Measurements from ENCODE around the gene DCUN1D1. TPM values are rescaled to one million over a fixed set of nuclear protein-coding genes. Genes with fewer than 3 reads are reported as not detected.

DCUN1D1 gene
- total RNA-seq, 2 experiments from 2014 or later: 12.7 to 43.9 TPM

- DNase-seq (ENCODE audit: low spot score): no peak
- no peak overlapping the region for H3K4me3 ChIP-seq (ENCODE audit: low read depth, low read length, poor library complexity, severe bottlenecking)
- H2AFZ ChIP-seq (ENCODE audit: low read length): no peak overlapping the region
- H3K36me3 ChIP-seq (ENCODE audit: insufficient read depth, low read length): peaks cover 4% of the 10 kb centered on the region
- no TSS peak for BruUV-seq (replicated peaks)
- H3K4me1 ChIP-seq (ENCODE audit: insufficient read depth, low read length, poor library complexity, severe bottlenecking): peaks cover 4% of the 10 kb centered on the region
- no peaks in the 10 kb centered on the region for H3K9me3 ChIP-seq (ENCODE audit: low read length)
- intact Hi-C loops (cut with micrococcal nuclease; ENCODE audit: unreplicated experiment): no loop called here
- ChIA-PET CTCF (ENCODE audit: unreplicated experiment) (interaction anchor here (0.6 to 0.9 kb wide), 2 partner anchors 22 to 53 kb away, joined by 3 to 4 read pairs; no protein-coding TSS in a partner anchor), POLR2A (no interaction called here)
- H3K4me2 ChIP-seq (ENCODE audit: low read length): no peak overlapping the region
- H3K9me2 ChIP-seq (ENCODE audit: insufficient read depth, low read length): no peaks in the 10 kb centered on the region
- TF ChIP-seq CTCF (conservative IDR thresholded peaks at IDR 0.05; ENCODE audit: low read length) (no peak), EZH2phosphoT487 (IDR thresholded peaks at IDR 0.05; ENCODE audit: borderline replicate concordance, low read depth, low read length) (no peak)
- H4K20me1 ChIP-seq (ENCODE audit: insufficient read depth, low read length): no peaks in the 10 kb centered on the region
- H3K79me2 ChIP-seq (ENCODE audit: insufficient read depth, low read depth, low read length): no peaks in the 10 kb centered on the region
- no peak overlapping the region for H3K27ac ChIP-seq (ENCODE audit: low read depth, low read length, poor library complexity, severe bottlenecking)
Observed at GRCh38 chr3:182925944-182926337, 54.4 kb downstream of the DCUN1D1 start.

GRCh38 chr3:182925330-182925943 is 54.9 kb downstream of the DCUN1D1 start:
- intact Hi-C loops (cut with micrococcal nuclease; ENCODE audit: unreplicated experiment): no loop called here
- Histone ChIP-seq H2AFZ (ENCODE audit: low read length) (no peak overlapping the region), H3K9me3 (ENCODE audit: low read length) (no peaks in the 10 kb centered on the region), H3K4me3 (ENCODE audit: low read depth, low read length, poor library complexity, severe bottlenecking) (no peak overlapping the region), H4K20me1 (ENCODE audit: insufficient read depth, low read length) (no peaks in the 10 kb centered on the region), H3K79me2 (ENCODE audit: insufficient read depth, low read depth, low read length) (no peaks in the 10 kb centered on the region), H3K4me2 (ENCODE audit: low read length) (no peak overlapping the region), H3K27ac (ENCODE audit: low read depth, low read length, poor library complexity, severe bottlenecking) (no peak overlapping the region), H3K9me2 (ENCODE audit: insufficient read depth, low read length) (no peaks in the 10 kb centered on the region), H3K36me3 (ENCODE audit: insufficient read depth, low read length) (peaks cover 3% of the 10 kb centered on the region), H3K4me1 (ENCODE audit: insufficient read depth, low read length, poor library complexity, severe bottlenecking) (peaks cover 4% of the 10 kb centered on the region)
- ChIA-PET POLR2A (interaction anchor here (0.5 kb wide), 1 partner anchor 26 kb away, joined by 3 read pairs; no protein-coding TSS in a partner anchor), CTCF (ENCODE audit: unreplicated experiment) (interaction anchor here (0.5 to 0.9 kb wide), 3 partner anchors 22 to 81 kb away, joined by 3 to 4 read pairs (median 3); no protein-coding TSS in a partner anchor)
- DNase-seq (ENCODE audit: low spot score): no peak
- TF ChIP-seq EZH2phosphoT487 (IDR thresholded peaks at IDR 0.05; ENCODE audit: borderline replicate concordance, low read depth, low read length) (no peak), CTCF (conservative IDR thresholded peaks at IDR 0.05; ENCODE audit: low read length) (no peak)
- no TSS peak for BruUV-seq (replicated peaks)

- Histone ChIP-seq H3K27ac (ENCODE audit: low read depth, low read length, poor library complexity, severe bottlenecking) (no peak overlapping the region), H3K4me2 (ENCODE audit: low read length) (no peak overlapping the region), H2AFZ (ENCODE audit: low read length) (no peak overlapping the region), H3K9me3 (ENCODE audit: low read length) (no peaks in the 10 kb centered on the region), H4K20me1 (ENCODE audit: insufficient read depth, low read length) (no peaks in the 10 kb centered on the region), H3K36me3 (ENCODE audit: insufficient read depth, low read length) (peaks cover 16% of the 10 kb centered on the region), H3K9me2 (ENCODE audit: insufficient read depth, low read length) (no peaks in the 10 kb centered on the region), H3K4me3 (ENCODE audit: low read depth, low read length, poor library complexity, severe bottlenecking) (no peak overlapping the region), H3K4me1 (ENCODE audit: insufficient read depth, low read length, poor library complexity, severe bottlenecking) (peaks cover 9% of the 10 kb centered on the region), H3K79me2 (ENCODE audit: insufficient read depth, low read depth, low read length) (no peaks in the 10 kb centered on the region)
- no TSS peak for BruUV-seq (replicated peaks)
- no peak for DNase-seq (ENCODE audit: low spot score)
- TF ChIP-seq EZH2phosphoT487 (IDR thresholded peaks at IDR 0.05; ENCODE audit: borderline replicate concordance, low read depth, low read length) (no peak), CTCF (conservative IDR thresholded peaks at IDR 0.05; ENCODE audit: low read length) (no peak)
- intact Hi-C loops (cut with micrococcal nuclease; ENCODE audit: unreplicated experiment): no loop called here
- ChIA-PET CTCF (ENCODE audit: unreplicated experiment) (no interaction called here), POLR2A (interaction anchor here (0.5 to 0.6 kb wide), 4 partner anchors 12 to 434 kb away, joined by 3 to 6 read pairs (median 4); no protein-coding TSS in a partner anchor)
Observed at GRCh38 chr3:182921665-182922355, 58.5 kb downstream of the DCUN1D1 start.
